KBM-7 (cell line): ENCODE data around the gene FCER1G.
A peak's percentile ranks its signal among the peaks of the same experiment; 100 is the strongest.

Experiments used
- DNase-seq: peaks from one replicate; pipeline ENCODE4 v3.0.0-alpha.2; 2015
- in situ Hi-C: fragments of 300-500 bp; cut with MboI; formaldehyde crosslinking; loops from 2 replicates; pipeline ENCODE4 v1.14.3; 2020; ENCODE audit warnings: low sequenced_read_pairs, low pct_unique_long_range_greater_than_20kb, mixed read lengths

Gene FCER1G

DNA sequence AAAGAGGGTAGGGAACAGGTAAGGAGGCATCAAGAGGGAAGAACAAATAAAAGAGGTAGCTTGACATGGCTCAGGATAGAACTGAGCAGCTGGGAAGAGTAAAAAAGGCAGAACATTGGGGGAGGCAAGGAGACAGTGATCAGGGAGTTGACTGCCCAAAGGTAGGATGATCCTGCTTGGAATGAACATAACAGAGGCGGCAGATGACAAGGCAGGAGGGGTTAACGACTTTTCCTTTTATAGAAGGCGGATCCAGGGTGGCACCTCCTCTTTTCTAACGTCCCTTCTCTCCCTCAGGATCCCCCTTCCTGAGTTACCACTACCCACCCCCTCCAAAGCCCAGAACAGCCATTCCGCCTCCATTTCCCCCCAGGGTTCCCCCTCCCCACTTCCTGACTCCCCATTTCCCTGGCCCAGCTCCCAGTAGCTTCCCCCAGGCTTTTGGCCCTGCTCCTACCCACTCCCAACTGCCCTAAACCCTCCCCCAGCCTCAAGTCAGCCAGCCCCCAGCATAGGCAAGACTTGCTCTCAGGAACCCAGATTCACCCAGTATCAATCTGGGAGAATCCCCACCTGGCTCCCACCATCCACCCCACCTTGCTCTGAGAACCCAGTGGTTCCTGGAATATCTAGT, 15.5 kb upstream of the FCER1G start:
- in situ Hi-C loops: loop anchor here (25.0 kb wide), 1 partner anchor 188 kb away; no protein-coding TSS in a partner anchor
- no peak for DNase-seq

DNA sequence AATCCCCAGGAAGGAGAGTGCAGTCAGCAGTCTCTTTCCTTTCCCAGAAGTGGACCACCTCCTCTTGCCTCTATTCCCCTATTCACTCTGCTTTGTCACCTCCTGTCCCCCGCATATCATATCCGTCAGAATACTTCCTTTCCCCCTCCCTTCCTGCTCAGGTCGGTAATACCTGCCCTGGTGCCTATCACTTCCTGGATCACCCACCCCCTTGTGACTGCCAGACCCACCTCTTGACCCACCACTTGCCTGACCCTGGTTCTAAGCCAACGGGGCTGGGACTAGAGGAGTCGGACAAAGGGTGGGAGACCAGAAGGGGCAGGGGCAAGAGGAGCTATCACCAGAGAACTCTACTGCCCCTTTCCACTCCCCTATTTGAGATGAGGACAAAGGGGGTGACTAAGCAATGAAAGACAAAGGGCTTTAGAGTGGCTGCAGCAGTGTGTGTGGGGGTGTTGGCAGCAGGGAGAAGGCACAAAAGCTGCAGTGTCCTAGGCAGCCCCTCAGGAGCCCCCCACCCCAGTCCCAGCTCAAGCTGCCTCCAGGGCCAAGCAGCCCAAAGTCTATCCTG, 14.6 kb upstream of the FCER1G start:
- in situ Hi-C loops: no loop called here
- no peak for DNase-seq

DNA sequence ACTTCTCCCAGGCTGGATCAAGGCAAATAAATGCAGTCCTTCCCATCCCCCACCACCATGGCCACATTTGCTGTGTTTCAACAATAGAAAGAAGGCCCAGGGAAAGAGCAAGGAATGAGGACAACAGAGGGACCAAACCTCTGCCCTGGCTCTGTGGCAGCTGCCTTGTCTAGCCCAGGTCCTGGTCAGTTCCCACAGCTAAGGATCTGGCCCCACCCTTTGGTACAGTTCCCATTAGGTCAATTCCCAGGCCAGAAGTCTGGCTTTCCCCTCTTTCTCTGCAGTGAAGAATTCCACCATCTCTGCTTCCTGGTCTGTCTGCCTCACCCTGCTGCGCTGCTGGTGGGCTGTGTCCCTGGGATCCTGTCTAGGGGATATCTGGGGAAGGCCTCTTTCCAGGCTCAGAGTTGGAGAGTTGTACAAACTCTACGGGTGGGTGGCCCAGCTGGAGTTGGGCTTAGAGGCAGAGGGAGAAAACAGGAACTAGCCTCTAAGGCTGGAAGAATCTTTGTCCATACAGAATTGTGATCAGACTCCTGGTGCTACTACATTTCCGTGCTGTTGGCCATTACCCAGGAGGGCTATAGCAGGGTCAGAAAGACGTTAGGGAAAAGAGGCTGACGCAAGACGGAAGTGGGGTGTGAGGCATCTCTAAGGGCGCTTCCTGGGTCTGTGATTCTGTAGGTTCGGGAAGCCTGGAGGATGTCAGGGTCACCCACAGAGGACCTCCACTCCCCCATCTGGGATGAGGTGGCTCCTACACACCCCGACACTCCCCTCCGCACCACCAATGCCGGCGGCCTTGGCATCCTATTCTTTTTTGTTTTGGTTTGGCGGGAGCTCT, 13.9 kb upstream of the FCER1G start:
- DNase-seq: peak; percentile 62
- in situ Hi-C loops: no loop called here

DNA sequence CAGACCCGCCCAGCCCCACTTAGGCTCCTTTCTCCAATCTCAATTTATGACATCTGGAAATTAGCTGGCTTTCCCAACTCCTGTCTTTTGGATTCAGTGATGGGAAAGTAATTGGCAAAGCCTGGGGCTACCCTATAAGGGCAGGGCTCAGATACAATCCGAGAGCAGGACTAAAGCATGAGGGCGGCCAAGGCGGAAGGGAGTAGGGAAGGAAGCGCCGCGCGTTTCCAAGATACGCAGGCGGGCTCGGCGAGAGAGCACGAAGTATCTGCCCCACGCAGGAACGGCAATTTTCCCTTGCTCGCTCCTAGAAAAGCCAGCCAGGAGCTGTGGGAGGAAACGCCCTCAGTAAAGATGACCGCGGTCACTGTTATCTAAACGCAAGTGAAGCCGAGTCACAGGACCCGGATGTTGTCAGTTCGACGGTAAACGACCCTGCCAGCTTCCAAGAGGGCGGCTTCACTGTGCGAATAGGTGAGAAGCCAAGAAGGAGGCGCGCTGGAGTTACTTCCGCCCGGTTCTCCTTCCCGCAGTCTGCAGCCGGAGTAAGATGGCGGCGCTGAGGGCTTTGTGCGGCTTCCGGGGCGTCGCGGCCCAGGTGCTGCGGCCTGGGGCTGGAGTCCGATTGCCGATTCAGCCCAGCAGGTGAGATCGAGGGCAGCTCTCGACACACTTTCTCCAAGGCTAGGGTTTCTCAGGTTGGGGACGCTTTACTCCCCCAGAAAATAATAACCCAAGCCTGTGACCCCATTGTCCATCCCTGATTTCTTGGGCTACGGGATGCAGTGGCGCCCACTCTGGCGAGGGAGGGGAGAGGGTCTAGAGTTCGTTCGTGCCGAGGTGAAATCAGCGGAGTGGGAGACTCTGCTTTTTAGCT, 13.0 kb upstream of the FCER1G start, which contains the start of gene NDUFS2:
NDUFS2 (plus strand) TSS at position 532 of the 877 bp plus-strand sequence; CDS start at position 551, 19 bp downstream.
- peak; percentile 98 for DNase-seq
- in situ Hi-C loops: no loop called here

DNA sequence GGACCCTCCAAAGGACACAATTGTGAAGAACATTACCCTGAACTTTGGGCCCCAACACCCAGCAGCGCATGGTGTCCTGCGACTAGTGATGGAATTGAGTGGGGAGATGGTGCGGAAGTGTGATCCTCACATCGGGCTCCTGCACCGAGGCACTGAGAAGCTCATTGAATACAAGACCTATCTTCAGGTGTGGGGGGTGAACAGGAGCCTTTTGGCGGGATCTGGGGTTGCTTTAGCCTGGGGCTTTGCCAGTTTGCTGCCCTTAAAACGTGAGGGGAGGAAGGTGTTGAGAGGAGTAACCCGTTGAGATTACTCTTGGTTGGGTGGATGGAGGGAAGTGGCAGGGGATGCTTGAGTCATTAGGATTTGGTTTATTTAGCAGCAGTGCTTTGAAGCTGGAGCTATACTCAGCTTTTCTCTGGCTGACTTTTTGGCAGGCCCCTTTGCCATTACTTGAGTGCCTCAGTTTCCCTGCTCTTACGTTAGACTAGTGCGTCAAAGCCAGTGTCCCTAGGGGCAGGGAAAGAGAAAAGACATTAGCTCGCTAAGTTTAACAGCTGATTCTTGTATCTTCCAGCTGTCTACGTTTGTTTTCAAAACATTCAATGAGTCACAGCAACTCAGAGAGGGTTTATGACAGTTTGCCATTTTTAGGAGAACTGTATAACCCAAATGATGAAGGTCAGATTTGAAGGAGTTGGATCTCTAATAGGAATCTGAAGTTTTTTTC, 8.5 kb upstream of the FCER1G start:
- no peak for DNase-seq
- in situ Hi-C loops: no loop called here

DNA sequence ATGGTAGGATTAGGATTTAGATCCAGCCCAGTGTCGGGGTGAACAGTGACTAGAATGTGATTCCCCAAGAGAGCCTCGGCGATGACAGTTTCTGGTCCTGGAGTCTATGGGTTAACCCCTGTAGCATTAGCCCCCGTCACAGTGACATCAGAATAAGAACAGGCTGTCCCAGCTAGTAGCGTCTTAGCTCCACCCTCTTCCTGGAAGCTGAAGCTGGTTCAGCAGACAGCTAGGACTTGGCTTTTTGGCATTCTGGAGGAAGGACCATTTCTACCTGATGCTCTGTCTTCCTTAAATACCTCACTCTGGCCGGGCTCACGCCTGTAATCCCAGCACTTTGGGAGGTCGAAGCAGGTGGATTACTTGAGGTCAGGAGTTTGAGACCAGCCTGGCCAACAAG, 7.9 kb upstream of the FCER1G start:
- in situ Hi-C loops: no loop called here

DNA sequence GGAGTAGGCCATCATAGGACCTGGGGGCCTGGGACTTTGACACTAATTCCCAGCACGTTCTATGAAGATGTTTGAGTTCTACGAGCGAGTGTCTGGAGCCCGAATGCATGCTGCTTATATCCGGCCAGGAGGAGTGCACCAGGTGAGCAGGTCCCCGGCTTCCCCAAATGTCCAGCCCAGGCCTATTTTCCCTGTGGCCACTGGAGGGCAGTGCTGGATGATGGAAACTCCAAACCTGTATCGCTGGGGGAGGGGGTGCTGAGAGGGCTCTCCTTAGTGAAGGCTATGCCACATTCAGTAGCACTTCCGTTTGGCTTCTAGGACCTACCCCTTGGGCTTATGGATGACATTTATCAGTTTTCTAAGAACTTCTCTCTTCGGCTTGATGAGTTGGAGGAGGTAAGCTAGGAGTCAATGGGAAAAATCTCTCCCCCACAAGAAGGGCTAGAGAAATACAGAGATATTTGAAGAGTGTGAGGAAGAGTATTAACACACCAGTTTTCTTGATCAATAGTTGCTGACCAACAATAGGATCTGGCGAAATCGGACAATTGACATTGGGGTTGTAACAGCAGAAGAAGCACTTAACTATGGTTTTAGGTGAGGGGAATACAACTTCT, 5.2 kb upstream of the FCER1G start:
- peak; percentile 84 for DNase-seq
- in situ Hi-C loops: no loop called here

More for the DNA sequence above, 7.9 kb upstream of the FCER1G start:
- no peak for DNase-seq

DNA sequence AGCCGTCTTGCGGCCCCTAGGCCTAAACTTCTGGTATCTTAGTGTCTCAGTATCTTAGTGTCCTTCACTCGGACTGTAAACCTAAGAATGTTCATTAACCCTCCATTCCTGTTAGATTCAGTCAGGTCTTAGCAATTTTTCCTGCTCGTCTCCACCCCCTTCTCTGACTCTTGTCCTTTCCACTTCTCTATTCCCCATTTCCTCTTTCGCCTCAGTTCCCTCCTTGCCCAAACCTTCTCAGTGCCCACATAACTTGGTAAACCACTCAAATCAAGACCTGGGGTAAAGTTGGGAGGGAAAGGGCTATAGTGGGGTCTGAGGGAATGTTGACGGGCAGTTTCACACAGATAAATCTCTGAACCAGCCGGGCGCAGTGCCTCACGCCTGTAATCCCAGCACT, 726 bp upstream of the FCER1G start:
- DNase-seq: peak; percentile 43
- in situ Hi-C loops: no loop called here

DNA sequence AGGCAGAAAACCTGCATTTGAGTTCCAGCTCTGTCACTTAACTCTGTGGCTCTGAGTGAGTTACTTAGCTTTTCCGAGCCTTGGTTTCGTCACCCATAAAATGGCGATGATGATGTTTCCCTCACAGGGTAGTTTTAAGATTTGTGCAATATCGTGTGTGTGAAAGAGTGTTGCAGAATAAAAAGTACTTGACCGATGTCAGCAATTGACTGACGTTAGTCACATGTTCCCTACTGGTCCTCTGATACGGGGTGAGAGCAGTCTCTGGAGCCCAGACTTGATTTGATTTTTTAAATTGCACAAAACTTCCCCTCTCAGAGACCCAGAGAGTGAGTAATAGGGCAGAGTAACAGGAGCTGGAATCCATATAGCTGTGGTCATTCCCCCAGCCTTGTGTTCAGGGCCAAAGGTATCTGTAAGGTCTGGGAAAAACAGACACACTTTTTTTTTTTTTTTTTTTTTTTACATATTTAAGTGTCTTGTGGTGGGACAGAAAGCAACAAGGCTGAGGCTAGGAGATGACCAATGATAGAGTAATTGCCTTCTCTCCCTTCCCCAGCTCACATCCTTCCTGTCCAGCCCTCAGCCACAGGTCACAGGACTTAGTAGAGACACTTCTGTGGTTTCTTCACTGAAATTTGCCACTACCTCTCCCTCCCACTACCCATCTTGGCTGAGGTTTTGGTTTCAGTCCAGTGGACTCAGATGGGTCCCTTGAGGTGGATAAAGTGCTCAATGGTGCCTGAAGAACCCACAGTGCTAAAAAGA, 2.0 kb downstream of the FCER1G start:
- in situ Hi-C loops: no loop called here
- DNase-seq: peak; percentile 81

DNA sequence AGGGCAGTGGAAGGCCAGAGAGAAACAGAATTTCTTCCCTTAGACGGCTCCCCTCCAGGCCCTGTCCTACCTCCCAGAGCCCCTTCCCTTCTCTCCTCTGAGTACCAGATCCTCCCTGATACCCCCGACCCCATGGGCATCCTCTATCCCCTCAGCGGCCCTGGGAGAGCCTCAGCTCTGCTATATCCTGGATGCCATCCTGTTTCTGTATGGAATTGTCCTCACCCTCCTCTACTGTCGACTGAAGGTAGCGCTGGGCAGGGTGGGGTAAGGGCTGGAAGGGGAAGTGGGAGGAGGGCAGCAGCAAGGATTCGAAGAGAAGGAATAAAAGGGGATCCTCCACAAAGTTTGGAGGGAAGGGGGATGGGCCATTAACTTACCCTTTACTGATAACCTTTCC, 2.7 kb downstream of the FCER1G start:
- DNase-seq: no peak

DNA sequence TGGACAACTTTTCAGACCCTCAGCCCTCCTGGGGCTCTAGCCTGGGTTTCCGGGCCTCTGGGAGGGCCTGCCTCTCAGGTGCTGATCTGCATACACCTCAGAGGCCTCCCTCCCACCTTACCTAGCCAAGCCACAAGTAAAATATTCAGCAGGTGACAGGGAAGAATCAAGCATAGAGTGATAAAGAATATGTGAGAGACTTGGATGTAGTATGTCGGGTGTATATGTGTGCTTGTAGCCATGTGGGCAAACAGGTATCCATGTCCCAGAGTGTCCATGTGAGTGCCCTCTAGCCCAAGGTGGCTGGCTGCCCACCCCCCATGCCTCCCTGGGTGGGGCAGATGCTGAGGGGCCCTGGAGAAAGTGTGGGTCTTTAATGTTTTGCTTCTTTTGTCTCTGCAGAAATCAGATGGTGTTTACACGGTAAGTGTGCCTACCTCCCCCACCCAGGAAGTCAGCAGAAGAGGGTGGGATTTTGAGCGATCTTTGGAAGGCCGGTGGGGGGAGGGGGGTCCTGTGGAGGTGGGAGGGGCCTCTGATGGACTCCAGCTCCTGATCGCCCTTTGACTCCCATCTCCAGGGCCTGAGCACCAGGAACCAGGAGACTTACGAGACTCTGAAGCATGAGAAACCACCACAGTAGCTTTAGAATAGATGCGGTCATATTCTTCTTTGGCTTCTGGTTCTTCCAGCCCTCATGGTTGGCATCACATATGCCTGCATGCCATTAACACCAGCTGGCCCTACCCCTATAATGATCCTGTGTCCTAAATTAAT, 3.4 kb downstream of the FCER1G start:
- in situ Hi-C loops: no loop called here
- no peak for DNase-seq

More for the DNA sequence above, 2.7 kb downstream of the FCER1G start:
- in situ Hi-C loops: no loop called here

DNA sequence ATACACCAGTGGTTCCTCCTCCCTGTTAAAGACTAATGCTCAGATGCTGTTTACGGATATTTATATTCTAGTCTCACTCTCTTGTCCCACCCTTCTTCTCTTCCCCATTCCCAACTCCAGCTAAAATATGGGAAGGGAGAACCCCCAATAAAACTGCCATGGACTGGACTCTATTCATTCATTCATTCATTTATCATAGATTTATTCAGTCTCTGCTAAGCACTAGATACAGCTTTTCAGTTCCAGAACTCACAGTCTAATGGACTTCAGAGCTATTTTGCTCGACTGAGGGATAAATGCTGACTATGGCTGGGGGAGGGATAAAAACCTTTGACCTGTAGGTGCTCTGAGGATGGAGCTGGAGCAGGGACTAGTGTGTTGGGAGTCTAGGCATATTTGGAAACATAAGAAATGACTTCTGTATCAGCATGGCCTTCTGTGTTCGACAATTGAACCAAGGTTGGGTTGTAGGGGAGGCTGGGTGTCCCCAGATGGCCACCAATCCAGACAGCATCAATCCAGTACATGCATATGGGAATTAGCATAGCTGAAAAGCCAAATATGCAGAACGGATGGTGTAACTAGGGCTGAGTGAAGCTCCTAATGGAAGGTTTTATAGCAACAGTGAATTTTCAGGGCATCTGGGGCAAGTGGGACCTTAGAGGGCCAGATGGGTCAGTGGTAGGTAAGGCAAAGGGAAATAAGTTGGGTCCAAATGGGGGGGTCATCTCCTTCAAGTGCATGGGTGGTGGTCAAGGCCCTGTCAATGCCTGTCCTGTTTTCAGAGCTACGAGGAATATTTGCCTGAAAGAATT, 4.2 kb downstream of the FCER1G start:
- in situ Hi-C loops: no loop called here
- no peak for DNase-seq

DNA sequence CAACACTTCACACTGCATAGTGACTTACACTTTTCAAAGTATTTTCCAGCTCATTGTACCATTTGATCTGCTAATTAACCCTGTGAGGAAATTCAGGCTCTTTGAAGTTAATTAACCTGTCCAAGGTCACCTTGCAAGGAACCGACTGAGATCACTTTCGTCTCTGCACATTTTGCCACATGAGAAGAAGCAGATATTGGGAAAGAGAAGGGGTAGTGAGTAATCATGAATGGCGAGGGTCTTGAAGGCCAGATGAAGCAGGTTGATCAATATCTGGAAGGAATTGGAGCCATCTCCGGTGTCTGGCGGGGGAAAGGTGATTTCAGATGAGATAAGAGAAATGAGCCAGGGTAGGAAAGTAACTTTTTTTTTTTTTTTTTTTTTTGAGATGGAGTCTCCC, 4.9 kb downstream of the FCER1G start:
- in situ Hi-C loops: no loop called here
- no peak for DNase-seq

DNA sequence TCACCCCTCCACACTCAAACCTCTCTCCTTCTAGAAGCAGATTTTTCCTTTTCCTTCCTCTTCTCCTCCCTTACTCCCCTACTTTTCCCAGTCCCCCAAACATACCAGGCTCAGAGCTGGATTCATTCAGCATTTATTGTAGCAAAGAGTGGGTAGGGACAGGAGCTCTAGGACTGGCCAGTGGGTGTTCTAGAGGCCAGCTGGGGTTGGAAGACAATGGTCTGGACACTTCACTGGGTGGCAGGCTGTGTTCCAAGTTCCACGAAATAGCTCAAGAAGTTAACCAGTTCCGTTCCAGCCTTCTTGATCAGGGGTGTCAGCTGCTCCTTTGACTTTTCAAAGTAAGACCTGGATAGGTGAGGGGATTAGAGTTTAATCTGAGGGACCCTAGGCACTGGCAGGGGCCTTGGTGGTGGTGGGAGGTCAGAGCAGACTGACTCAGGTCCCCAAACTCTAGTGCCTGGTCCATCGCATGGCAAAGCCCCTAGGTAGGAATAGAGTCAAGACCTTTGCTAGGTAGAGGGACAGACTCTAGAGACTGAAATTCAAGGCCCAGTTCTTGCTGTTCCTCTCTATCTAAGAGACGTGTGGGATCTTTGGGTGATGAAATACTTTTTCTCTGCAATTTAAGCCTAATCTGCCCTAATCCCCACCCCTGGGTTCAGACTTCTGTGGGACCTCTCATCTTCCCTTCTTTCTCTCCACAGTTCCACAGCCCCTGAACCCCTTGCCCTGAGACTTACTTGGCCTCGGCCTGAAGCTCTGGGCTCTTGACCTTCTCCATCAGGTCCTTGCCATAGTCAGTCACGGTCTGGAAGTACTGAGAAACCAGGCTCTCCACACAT, 7.3 kb downstream of the FCER1G start:
- no peak for DNase-seq
- in situ Hi-C loops: no loop called here
